ENCODE measurements around the gene TMC6. TPM values are rescaled to one million over a fixed set of nuclear protein-coding genes. Genes with fewer than 3 reads are reported as not detected.

The TMC6 gene
- total and polyA plus RNA-seq, 2 of the 13 experiments (the other 11 are each of a cell fraction or from before 2014, with no cell fraction given) = 48.4 to 99.1 TPM

DNA sequence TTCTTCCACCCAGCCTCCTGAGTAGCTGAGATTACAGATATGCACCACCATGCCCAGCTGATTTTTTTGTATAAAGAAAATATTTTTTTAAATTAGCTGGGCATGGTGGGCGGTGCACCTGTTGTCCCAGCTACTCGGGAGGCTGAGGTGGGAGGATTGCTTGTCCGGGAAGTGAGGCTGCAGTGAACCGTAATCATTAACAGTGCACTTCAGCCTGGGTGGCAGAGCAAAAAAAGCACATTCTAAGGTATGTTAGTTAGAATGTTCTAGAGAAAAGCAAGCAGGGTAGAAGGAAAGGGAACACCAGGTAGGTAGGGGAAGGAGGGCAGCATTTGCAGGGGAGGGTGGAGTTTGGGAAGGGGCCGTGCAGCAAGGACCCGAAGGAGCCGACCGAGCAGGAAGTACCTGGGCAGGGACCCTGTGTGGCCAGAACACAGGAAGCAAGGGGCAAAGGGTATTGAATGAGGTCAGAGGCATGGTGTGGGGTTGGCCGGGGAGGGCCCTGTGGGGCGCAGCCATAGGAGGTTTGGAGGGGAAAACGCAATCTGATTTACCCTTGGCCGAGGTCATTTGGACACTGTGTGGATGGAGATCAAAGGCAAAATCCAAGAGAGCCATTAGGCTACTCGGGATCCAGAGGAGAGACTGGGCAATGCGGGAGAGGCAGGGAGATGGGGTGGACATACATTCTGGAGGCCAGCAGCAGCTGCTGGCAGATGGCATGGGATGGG lies 19.9 kb upstream of the TMC6 start (continued):
- TF ChIP-seq, protein P1, sequence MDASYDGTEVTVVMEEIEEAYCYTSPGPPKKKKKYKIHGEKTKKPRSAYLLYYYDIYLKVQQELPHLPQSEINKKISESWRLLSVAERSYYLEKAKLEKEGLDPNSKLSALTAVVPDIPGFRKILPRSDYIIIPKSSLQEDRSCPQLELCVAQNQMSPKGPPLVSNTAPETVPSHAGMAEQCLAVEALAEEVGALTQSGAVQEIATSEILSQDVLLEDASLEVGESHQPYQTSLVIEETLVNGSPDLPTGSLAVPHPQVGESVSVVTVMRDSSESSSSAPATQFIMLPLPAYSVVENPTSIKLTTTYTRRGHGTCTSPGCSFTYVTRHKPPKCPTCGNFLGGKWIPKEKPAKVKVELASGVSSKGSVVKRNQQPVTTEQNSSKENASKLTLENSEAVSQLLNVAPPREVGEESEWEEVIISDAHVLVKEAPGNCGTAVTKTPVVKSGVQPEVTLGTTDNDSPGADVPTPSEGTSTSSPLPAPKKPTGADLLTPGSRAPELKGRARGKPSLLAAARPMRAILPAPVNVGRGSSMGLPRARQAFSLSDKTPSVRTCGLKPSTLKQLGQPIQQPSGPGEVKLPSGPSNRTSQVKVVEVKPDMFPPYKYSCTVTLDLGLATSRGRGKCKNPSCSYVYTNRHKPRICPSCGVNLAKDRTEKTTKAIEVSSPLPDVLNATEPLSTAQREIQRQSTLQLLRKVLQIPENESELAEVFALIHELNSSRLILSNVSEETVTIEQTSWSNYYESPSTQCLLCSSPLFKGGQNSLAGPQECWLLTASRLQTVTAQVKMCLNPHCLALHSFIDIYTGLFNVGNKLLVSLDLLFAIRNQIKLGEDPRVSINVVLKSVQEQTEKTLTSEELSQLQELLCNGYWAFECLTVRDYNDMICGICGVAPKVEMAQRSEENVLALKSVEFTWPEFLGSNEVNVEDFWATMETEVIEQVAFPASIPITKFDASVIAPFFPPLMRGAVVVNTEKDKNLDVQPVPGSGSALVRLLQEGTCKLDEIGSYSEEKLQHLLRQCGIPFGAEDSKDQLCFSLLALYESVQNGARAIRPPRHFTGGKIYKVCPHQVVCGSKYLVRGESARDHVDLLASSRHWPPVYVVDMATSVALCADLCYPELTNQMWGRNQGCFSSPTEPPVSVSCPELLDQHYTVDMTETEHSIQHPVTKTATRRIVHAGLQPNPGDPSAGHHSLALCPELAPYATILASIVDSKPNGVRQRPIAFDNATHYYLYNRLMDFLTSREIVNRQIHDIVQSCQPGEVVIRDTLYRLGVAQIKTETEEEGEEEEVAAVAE (CRISPR knock-in tag; IDR thresholded peaks at IDR 0.05; ENCODE audit: borderline replicate concordance) = 0 out of 2 replicates have a peak, but pooled peaks have one; percentile 29
- TF ChIP-seq NR2F1 (CRISPR knock-in tag; IDR thresholded peaks at IDR 0.05) (0 out of 4 replicates have a peak, but pooled peaks of 1 of the 2 experiments have one; percentile 17), HDAC2 (CRISPR knock-in tag; IDR thresholded peaks at IDR 0.05) (peak; percentile 39; the same call in 1 of the 2 replicates), CREM (IDR thresholded peaks at IDR 0.05) (no peak), CREM (CRISPR knock-in tag; IDR thresholded peaks at IDR 0.05) (no peak), CEBPB (IDR thresholded peaks at IDR 0.05; ENCODE audit: borderline replicate concordance, low read depth, low read length) (no peak), SSRP1 (CRISPR knock-in tag; IDR thresholded peaks at IDR 0.05) (no peak), YY1 (IDR thresholded peaks at IDR 0.05; ENCODE audit: insufficient read depth, insufficient replicate concordance, low read depth, low read length) (no peak), SIN3B (IDR thresholded peaks at IDR 0.05; ENCODE audit: low read length) (no peak), ZNF709 (CRISPR knock-in tag; IDR thresholded peaks at IDR 0.05) (no peak), SRY (CRISPR knock-in tag; IDR thresholded peaks at IDR 0.05) (0 out of 2 replicates have a peak, but pooled peaks have one; percentile 38), ZEB1 (IDR thresholded peaks at IDR 0.05; ENCODE audit: insufficient replicate concordance, low read depth) (no peak), ZNF549 (CRISPR knock-in tag; IDR thresholded peaks at IDR 0.05) (no peak), ZMYM4 (CRISPR knock-in tag; IDR thresholded peaks at IDR 0.05) (peak; percentile 11; the same call in 1 of the 2 replicates), ELF3 (CRISPR knock-in tag; IDR thresholded peaks at IDR 0.05) (peak; percentile 93), ZNF850 (CRISPR knock-in tag; conservative IDR thresholded peaks at IDR 0.05) (no peak), BRD4 (CRISPR knock-in tag; IDR thresholded peaks at IDR 0.05) (no peak), ZNF451 (CRISPR knock-in tag; IDR thresholded peaks at IDR 0.05) (no peak)
- TF ChIP-seq, protein P2, sequence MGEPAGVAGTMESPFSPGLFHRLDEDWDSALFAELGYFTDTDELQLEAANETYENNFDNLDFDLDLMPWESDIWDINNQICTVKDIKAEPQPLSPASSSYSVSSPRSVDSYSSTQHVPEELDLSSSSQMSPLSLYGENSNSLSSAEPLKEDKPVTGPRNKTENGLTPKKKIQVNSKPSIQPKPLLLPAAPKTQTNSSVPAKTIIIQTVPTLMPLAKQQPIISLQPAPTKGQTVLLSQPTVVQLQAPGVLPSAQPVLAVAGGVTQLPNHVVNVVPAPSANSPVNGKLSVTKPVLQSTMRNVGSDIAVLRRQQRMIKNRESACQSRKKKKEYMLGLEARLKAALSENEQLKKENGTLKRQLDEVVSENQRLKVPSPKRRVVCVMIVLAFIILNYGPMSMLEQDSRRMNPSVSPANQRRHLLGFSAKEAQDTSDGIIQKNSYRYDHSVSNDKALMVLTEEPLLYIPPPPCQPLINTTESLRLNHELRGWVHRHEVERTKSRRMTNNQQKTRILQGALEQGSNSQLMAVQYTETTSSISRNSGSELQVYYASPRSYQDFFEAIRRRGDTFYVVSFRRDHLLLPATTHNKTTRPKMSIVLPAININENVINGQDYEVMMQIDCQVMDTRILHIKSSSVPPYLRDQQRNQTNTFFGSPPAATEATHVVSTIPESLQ (CRISPR knock-in tag; conservative IDR thresholded peaks at IDR 0.05) = no peak
- TF ChIP-seq, protein P3, sequence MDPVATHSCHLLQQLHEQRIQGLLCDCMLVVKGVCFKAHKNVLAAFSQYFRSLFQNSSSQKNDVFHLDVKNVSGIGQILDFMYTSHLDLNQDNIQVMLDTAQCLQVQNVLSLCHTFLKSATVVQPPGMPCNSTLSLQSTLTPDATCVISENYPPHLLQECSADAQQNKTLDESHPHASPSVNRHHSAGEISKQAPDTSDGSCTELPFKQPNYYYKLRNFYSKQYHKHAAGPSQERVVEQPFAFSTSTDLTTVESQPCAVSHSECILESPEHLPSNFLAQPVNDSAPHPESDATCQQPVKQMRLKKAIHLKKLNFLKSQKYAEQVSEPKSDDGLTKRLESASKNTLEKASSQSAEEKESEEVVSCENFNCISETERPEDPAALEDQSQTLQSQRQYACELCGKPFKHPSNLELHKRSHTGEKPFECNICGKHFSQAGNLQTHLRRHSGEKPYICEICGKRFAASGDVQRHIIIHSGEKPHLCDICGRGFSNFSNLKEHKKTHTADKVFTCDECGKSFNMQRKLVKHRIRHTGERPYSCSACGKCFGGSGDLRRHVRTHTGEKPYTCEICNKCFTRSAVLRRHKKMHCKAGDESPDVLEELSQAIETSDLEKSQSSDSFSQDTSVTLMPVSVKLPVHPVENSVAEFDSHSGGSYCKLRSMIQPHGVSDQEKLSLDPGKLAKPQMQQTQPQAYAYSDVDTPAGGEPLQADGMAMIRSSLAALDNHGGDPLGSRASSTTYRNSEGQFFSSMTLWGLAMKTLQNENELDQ (CRISPR knock-in tag; IDR thresholded peaks at IDR 0.05; ENCODE audit: borderline replicate concordance) = no peak
- TF ChIP-seq, protein P4, sequence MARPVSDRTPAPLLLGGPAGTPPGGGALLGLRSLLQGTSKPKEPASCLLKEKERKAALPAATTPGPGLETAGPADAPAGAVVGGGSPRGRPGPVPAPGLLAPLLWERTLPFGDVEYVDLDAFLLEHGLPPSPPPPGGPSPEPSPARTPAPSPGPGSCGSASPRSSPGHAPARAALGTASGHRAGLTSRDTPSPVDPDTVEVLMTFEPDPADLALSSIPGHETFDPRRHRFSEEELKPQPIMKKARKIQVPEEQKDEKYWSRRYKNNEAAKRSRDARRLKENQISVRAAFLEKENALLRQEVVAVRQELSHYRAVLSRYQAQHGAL (CRISPR knock-in tag; IDR thresholded peaks at IDR 0.05; ENCODE audit: not compliant biosample characterization) = peak; percentile 89

All from HepG2 (cell line).